Endodermal cell (in vitro differentiated cells): ENCODE results near the gene PSORS1C1. TPM values are rescaled to one million over a fixed set of nuclear protein-coding genes. Genes with fewer than 3 reads are reported as not detected.

Experiments used
- DNase-seq: peaks from one replicate; pipeline ENCODE4 v3.0.0-alpha.2; 2017
- H3K27ac ChIP-seq: 2 replicates; pipeline ENCODE4 v1.5.1; 2013; ENCODE audit warnings: mild to moderate bottlenecking, low read depth, low read length, moderate library complexity
- H3K27me3 ChIP-seq: 2 replicates; pipeline ENCODE4 v1.6.1; 2013; ENCODE audit warnings: mild to moderate bottlenecking, low read length, moderate library complexity; ENCODE audit not compliant: insufficient read depth, control insufficient read depth, poor library complexity, severe bottlenecking
- H3K36me3 ChIP-seq: 2 replicates; pipeline ENCODE4 v1.7.0; 2013; ENCODE audit warnings: mild to moderate bottlenecking, low read length, moderate library complexity; ENCODE audit not compliant: control insufficient read depth, insufficient read depth
- H3K4me1 ChIP-seq: one replicate; pipeline ENCODE4 v1.7.0; 2013; ENCODE audit warnings: low read length; ENCODE audit not compliant: control insufficient read depth, insufficient read depth
- H3K4me3 ChIP-seq: 2 replicates; pipeline ENCODE4 v1.5.1; 2013; ENCODE audit warnings: mild to moderate bottlenecking, low read length, moderate library complexity
- H3K9ac ChIP-seq: 2 replicates; pipeline ENCODE4 v1.6.1; 2013; ENCODE audit warnings: mild to moderate bottlenecking, low read length, moderate library complexity; ENCODE audit not compliant: poor library complexity, severe bottlenecking; ENCODE audit errors: extremely low read depth
- H3K9me3 ChIP-seq: 2 replicates; pipeline ENCODE4 v1.6.1; 2013; ENCODE audit warnings: mild to moderate bottlenecking, low read length, moderate library complexity; ENCODE audit not compliant: control insufficient read depth
- H3K27ac Mint-ChIP-seq: 2 replicates; pipeline ENCODE4 v1.8.0; 2020; ENCODE audit warnings: mixed read lengths
- H3K27me3 Mint-ChIP-seq: 2 replicates; pipeline ENCODE4 v1.8.0; 2021; ENCODE audit warnings: mild to moderate bottlenecking, mixed read lengths; ENCODE audit not compliant: insufficient read depth
- H3K36me3 Mint-ChIP-seq: 2 replicates; pipeline ENCODE4 v1.8.0; 2020; ENCODE audit warnings: low read depth, mixed read lengths
- H3K4me1 Mint-ChIP-seq: 2 replicates; pipeline ENCODE4 v1.8.0; 2020; ENCODE audit warnings: mixed read lengths
- H3K4me3 Mint-ChIP-seq: 2 replicates; pipeline ENCODE4 v1.8.0; 2020; ENCODE audit warnings: mild to moderate bottlenecking, moderate library complexity, mixed read lengths
- H3K9me3 Mint-ChIP-seq: 2 replicates; pipeline ENCODE4 v1.8.0; 2020; ENCODE audit warnings: mild to moderate bottlenecking, mixed read lengths
- WGBS, 2 experiments: methylation state at CpG; one replicate each; pipeline versions ENCODE4 v1.1.5 to v1.1.7; 2013; ENCODE audit warnings: missing lambda C conversion rate in 2 of 2, mixed read lengths in 1 of 2; ENCODE audit not compliant: insufficient coverage in 1 of 2, insufficient read length in 1 of 2; 5-methylcytosine and 5-hydroxymethylcytosine counted together
- total RNA-seq, 2 donors: library from RNA; stranded (reverse); fragmentation: NEBNext Ultra II Directional in 1 of 2; extraction: Animal tissue kit (Norgen Biotek cat#: 25700) in 1 of 2; gene quantifications; 2 replicates in 1 of 2; 3 replicates in 1 of 2; pipeline ENCODE4 v1.2.1, GENCODE V29; 2021
- TF ChIP-seq, protein P1 (sequence below): fragments of 200-600 bp; sonication (generic); conservative IDR thresholded peaks from 2 replicates; pipeline ENCODE4 v1.5.0; 2021; ENCODE audit warnings: antibody characterized with exemption, mild to moderate bottlenecking

Gene PSORS1C1
- total RNA-seq, 2 donors from 2014 or later, result 1.1 to 1.2 TPM

GRCh38 chr6:31075528-31075927 lies 39.1 kb upstream of the PSORS1C1 start:
- Mint-ChIP-seq H3K27ac (no peak overlapping the region), H3K36me3 (no peaks in the 10 kb centered on the region), H3K4me3 (no peak overlapping the region), H3K27me3 (peaks cover 4% of the 10 kb centered on the region), H3K4me1 (peaks cover 10% of the 10 kb centered on the region), H3K9me3 (no peaks in the 10 kb centered on the region)
- Histone ChIP-seq H3K4me1 (no peaks in the 10 kb centered on the region), H3K27ac (no peak overlapping the region), H3K9me3 (no peaks in the 10 kb centered on the region), H3K9ac (no peak overlapping the region), H3K27me3 (no peaks in the 10 kb centered on the region), H3K36me3 (no peaks in the 10 kb centered on the region), H3K4me3 (no peak overlapping the region)
- 89% methylated on average over 1 of the region's 1 CpG; no CpG with 5 or more reads in 1 of the 2 experiments for WGBS, 2 experiments
- TF ChIP-seq, protein P1, sequence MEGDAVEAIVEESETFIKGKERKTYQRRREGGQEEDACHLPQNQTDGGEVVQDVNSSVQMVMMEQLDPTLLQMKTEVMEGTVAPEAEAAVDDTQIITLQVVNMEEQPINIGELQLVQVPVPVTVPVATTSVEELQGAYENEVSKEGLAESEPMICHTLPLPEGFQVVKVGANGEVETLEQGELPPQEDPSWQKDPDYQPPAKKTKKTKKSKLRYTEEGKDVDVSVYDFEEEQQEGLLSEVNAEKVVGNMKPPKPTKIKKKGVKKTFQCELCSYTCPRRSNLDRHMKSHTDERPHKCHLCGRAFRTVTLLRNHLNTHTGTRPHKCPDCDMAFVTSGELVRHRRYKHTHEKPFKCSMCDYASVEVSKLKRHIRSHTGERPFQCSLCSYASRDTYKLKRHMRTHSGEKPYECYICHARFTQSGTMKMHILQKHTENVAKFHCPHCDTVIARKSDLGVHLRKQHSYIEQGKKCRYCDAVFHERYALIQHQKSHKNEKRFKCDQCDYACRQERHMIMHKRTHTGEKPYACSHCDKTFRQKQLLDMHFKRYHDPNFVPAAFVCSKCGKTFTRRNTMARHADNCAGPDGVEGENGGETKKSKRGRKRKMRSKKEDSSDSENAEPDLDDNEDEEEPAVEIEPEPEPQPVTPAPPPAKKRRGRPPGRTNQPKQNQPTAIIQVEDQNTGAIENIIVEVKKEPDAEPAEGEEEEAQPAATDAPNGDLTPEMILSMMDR, result no peak
- DNase-seq, result no peak

DNA sequence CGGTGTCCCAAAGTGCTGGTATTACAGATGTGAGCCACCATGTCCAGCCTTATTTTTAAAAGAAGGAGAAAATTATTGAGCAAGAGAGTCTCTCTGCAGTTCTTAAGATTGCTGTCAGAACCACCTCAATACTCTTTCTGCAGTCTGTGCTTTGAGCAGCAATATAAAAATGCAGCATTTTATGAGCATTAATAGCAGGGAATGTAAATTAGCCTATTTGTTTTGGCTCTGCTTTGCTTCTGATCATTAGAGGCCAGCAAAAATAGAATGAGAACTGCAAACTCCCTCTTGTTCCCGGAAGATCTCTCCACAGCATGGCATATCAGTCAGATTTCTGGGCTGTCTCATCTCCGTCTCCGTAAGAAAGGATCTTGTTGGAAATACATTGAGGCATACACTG lies 38.0 kb upstream of the PSORS1C1 start:
- H3K9ac ChIP-seq, result no peak overlapping the region
- no peak for DNase-seq

GRCh38 chr6:31079656-31080261 lies 34.8 kb upstream of the PSORS1C1 start:
- Mint-ChIP-seq H3K9me3 (no peaks in the 10 kb centered on the region), H3K36me3 (no peaks in the 10 kb centered on the region), H3K27me3 (peaks cover 3% of the 10 kb centered on the region), H3K4me3 (no peak overlapping the region), H3K4me1 (peaks cover 5% of the 10 kb centered on the region), H3K27ac (no peak overlapping the region)
- Histone ChIP-seq H3K27me3 (no peaks in the 10 kb centered on the region), H3K36me3 (no peaks in the 10 kb centered on the region), H3K27ac (no peak overlapping the region), H3K9ac (no peak overlapping the region), H3K9me3 (no peaks in the 10 kb centered on the region), H3K4me1 (no peaks in the 10 kb centered on the region), H3K4me3 (no peak overlapping the region)
- WGBS, 2 experiments, result 44 to 46% methylated on average over 22 of the region's 22 CpGs
- TF ChIP-seq, protein P1, result peak; percentile 87
- DNase-seq, result peak; percentile 93

More for the DNA sequence above, 38.0 kb upstream of the PSORS1C1 start:
- no peaks in the 10 kb centered on the region for H3K9me3 Mint-ChIP-seq
- Histone ChIP-seq H3K4me3 (no peak overlapping the region), H3K9me3 (no peaks in the 10 kb centered on the region), H3K36me3 (no peaks in the 10 kb centered on the region), H3K27me3 (no peaks in the 10 kb centered on the region), H3K4me1 (no peaks in the 10 kb centered on the region), H3K27ac (no peak overlapping the region)
- H3K36me3 Mint-ChIP-seq, result no peaks in the 10 kb centered on the region
- H3K27me3 Mint-ChIP-seq, result peaks cover 3% of the 10 kb centered on the region
- 93 to 95% methylated on average over 4 of the region's 4 CpGs for WGBS, 2 experiments
- H3K4me3 Mint-ChIP-seq, result no peak overlapping the region
- no peak overlapping the region for H3K27ac Mint-ChIP-seq
- TF ChIP-seq, protein P1, result no peak
- peaks cover 3% of the 10 kb centered on the region for H3K4me1 Mint-ChIP-seq
